ENCODE measurements around the gene ITSN1.
"Not testable (repeated sequence)": the region's sequence is repeated elsewhere in the genome, so short reads cannot be mapped to it uniquely, and the experiment has no call there.

The ITSN1 gene

DNA sequence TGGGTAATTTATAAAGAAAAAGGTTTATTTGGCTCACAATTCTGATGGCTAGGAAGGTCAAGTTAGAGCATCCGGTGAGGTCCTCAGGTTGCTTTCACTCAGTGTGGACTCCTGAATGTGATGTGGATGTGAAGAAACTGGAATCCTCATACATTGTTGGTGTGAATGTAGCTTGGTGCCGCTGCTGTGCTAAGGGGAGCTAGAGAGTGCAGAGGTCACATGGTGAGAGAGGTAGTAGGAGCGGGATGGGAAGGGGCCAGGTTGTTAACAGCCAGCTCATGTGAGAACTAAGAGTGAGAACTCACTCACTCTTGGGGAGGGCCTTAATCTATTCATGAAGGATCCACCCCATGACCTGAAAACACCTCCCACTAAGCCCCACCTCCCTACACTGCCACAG lies 21.8 kb downstream of the ITSN1 start:
- Histone ChIP-seq H3K4me1 (ENCODE audit: control insufficient read depth, insufficient read depth, low read length) (peaks cover 2% of the 10 kb centered on the region), H3K27ac (ENCODE audit: low read length) (no peak overlapping the region), H3K27me3 (ENCODE audit: control insufficient read depth in 1 of 2, insufficient read depth in 2 of 2, low read length in 2 of 2) (no peaks in the 10 kb centered on the region), H3K4me3 (ENCODE audit: low read length in 2 of 2) (no peak overlapping the region), H3K9me3 (ENCODE audit: control insufficient read depth in 2 of 2, low read length in 2 of 2) (no peaks in the 10 kb centered on the region), H3K36me3 (ENCODE audit: control insufficient read depth in 2 of 2, insufficient read depth in 2 of 2, low read length in 2 of 2) (no peaks in the 10 kb centered on the region), H3K9ac (ENCODE audit: low read length in 2 of 2) (no peak overlapping the region)

GRCh38 chr21:33666153-33666552 lies 23.9 kb downstream of the ITSN1 start:
- Histone ChIP-seq H3K4me3 (ENCODE audit: low read length in 2 of 2) (no peak overlapping the region), H3K27me3 (ENCODE audit: control insufficient read depth in 1 of 2, insufficient read depth in 2 of 2, low read length in 2 of 2) (no peaks in the 10 kb centered on the region), H3K4me1 (ENCODE audit: control insufficient read depth, insufficient read depth, low read length) (no peaks in the 10 kb centered on the region), H3K9me3 (ENCODE audit: control insufficient read depth in 2 of 2, low read length in 2 of 2) (no peaks in the 10 kb centered on the region), H3K27ac (ENCODE audit: low read length) (no peak overlapping the region), H3K36me3 (ENCODE audit: control insufficient read depth in 2 of 2, insufficient read depth in 2 of 2, low read length in 2 of 2) (no peaks in the 10 kb centered on the region), H3K9ac (ENCODE audit: low read length in 2 of 2) (no peak overlapping the region)

GRCh38 chr21:33667636-33668035 lies 25.3 kb downstream of the ITSN1 start:
- Histone ChIP-seq H3K9me3 (ENCODE audit: control insufficient read depth in 2 of 2, low read length in 2 of 2) (no peaks in the 10 kb centered on the region), H3K4me3 (ENCODE audit: low read length in 2 of 2) (no peak overlapping the region), H3K27ac (ENCODE audit: low read length) (no peak overlapping the region), H3K27me3 (ENCODE audit: control insufficient read depth in 1 of 2, insufficient read depth in 2 of 2, low read length in 2 of 2) (no peaks in the 10 kb centered on the region), H3K4me1 (ENCODE audit: control insufficient read depth, insufficient read depth, low read length) (no peaks in the 10 kb centered on the region), H3K36me3 (ENCODE audit: control insufficient read depth in 2 of 2, insufficient read depth in 2 of 2, low read length in 2 of 2) (no peaks in the 10 kb centered on the region), H3K9ac (ENCODE audit: low read length in 2 of 2) (no peak overlapping the region)

DNA sequence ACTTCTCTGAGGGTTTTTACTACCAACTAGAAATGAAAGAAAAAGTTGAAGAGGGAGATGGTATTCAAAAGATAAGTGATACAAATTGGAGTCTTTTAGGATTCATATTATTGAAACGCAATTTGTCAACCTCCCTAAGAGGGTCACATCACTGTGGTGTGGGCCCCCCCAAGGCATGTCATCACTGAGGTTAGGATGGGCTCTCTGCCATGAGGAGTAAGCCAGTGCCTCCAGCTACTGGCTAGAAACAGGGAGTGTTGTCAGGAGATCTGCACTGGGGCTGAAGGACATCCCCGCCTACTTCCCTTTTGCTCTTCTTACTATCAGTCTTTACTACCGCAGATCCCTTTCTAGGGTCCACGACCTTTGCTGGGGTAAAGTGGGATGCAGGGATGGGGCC lies 25.9 kb downstream of the ITSN1 start:
- Histone ChIP-seq H3K36me3 (ENCODE audit: control insufficient read depth in 2 of 2, insufficient read depth in 2 of 2, low read length in 2 of 2) (no peaks in the 10 kb centered on the region), H3K4me1 (ENCODE audit: control insufficient read depth, insufficient read depth, low read length) (no peaks in the 10 kb centered on the region), H3K9me3 (ENCODE audit: control insufficient read depth in 2 of 2, low read length in 2 of 2) (no peaks in the 10 kb centered on the region), H3K27me3 (ENCODE audit: control insufficient read depth in 1 of 2, insufficient read depth in 2 of 2, low read length in 2 of 2) (no peaks in the 10 kb centered on the region), H3K4me3 (ENCODE audit: low read length in 2 of 2) (no peak overlapping the region), H3K27ac (ENCODE audit: low read length) (no peak overlapping the region), H3K9ac (ENCODE audit: low read length in 2 of 2) (no peak overlapping the region)

DNA sequence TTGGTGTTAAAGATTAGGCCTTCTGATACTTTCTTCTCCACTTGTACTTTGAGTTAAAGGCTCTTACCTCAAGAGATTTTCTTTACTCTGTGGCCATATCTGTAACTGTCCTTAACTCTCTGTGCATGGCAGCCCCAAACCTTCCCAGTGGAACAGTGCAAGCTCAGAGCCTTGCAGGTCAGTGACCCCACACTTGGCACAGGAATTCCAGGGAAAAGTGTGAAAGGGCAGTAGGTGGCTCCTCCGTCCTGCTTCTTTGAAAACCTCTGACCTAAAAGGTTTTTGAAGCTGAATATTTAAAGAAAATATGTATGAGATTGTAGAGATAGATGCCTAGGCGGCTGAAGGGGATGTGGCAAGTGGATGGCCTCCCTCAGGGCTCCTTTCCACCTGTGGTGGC lies 26.3 kb downstream of the ITSN1 start:
- Histone ChIP-seq H3K4me3 (ENCODE audit: low read length in 2 of 2) (no peak overlapping the region), H3K9me3 (ENCODE audit: control insufficient read depth in 2 of 2, low read length in 2 of 2) (no peaks in the 10 kb centered on the region), H3K27me3 (ENCODE audit: control insufficient read depth in 1 of 2, insufficient read depth in 2 of 2, low read length in 2 of 2) (no peaks in the 10 kb centered on the region), H3K9ac (ENCODE audit: low read length in 2 of 2) (no peak overlapping the region), H3K27ac (ENCODE audit: low read length) (no peak overlapping the region), H3K4me1 (ENCODE audit: control insufficient read depth, insufficient read depth, low read length) (no peaks in the 10 kb centered on the region), H3K36me3 (ENCODE audit: control insufficient read depth in 2 of 2, insufficient read depth in 2 of 2, low read length in 2 of 2) (no peaks in the 10 kb centered on the region)

- no peak overlapping the region for H3K27ac ChIP-seq (ENCODE audit: low read length)
- H3K9me3 ChIP-seq (ENCODE audit: control insufficient read depth in 2 of 2, low read length in 2 of 2), result no peaks in the 10 kb centered on the region
- no peak overlapping the region for H3K4me3 ChIP-seq (ENCODE audit: low read length in 2 of 2)
- H3K4me1 ChIP-seq (ENCODE audit: control insufficient read depth, insufficient read depth, low read length), result no peaks in the 10 kb centered on the region
- H3K27me3 ChIP-seq (ENCODE audit: control insufficient read depth in 1 of 2, insufficient read depth in 2 of 2, low read length in 2 of 2), result no peaks in the 10 kb centered on the region
- H3K36me3 ChIP-seq (ENCODE audit: control insufficient read depth in 2 of 2, insufficient read depth in 2 of 2, low read length in 2 of 2), result no peaks in the 10 kb centered on the region
- H3K9ac ChIP-seq (ENCODE audit: low read length in 2 of 2), result no peak overlapping the region
Measured at GRCh38 chr21:33670076-33670978, 28.0 kb downstream of the ITSN1 start.

DNA sequence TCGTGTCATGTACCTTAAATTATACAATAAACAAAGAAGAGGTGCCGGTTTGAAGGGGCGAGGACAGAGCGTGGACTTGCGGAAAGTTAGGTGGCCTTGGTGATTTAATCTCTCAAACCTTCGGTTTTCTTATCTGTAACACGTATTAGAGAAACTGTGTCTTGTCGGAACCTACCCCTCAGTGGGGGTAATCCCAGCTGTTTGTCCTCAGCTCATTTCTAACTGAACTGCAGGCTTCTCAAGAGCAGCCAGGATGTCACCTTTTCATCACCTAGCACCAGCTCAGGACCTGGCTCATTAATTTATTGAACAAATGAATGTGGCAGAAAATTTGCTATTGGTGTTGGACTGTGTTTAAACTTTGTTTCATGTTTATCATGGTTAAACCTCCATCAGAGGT lies 31.2 kb downstream of the ITSN1 start:
- Histone ChIP-seq H3K9ac (ENCODE audit: low read length in 2 of 2) (no peak overlapping the region), H3K4me1 (ENCODE audit: control insufficient read depth, insufficient read depth, low read length) (no peaks in the 10 kb centered on the region), H3K27me3 (ENCODE audit: control insufficient read depth in 1 of 2, insufficient read depth in 2 of 2, low read length in 2 of 2) (no peaks in the 10 kb centered on the region), H3K36me3 (ENCODE audit: control insufficient read depth in 2 of 2, insufficient read depth in 2 of 2, low read length in 2 of 2) (no peaks in the 10 kb centered on the region), H3K9me3 (ENCODE audit: control insufficient read depth in 2 of 2, low read length in 2 of 2) (no peaks in the 10 kb centered on the region), H3K4me3 (ENCODE audit: low read length in 2 of 2) (no peak overlapping the region), H3K27ac (ENCODE audit: low read length) (no peak overlapping the region)

DNA sequence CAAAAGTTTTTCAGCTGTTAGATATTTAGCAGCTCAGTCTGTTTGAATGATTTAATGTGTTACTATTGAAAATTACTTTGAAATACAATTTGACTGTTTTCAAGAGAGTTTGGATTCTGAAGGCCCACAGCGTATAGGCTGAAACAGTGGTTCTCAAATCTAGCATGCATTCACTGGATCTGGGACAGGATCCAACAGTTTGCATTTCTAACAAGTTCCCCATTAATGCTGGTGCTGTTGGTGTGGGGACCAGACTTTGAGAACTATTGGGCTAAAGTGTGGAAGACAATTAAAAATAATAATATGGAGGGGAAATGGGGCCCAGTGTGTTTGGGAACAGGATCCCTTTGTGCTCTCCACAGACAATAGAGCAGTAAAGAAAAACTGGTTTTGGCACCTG lies 31.9 kb downstream of the ITSN1 start:
- no peaks in the 10 kb centered on the region for H3K36me3 ChIP-seq (ENCODE audit: control insufficient read depth in 2 of 2, insufficient read depth in 2 of 2, low read length in 2 of 2)
- no peak overlapping the region for H3K4me3 ChIP-seq (ENCODE audit: low read length in 2 of 2)
- H3K9me3 ChIP-seq (ENCODE audit: control insufficient read depth in 2 of 2, low read length in 2 of 2), result no peaks in the 10 kb centered on the region
- no peak overlapping the region for H3K27ac ChIP-seq (ENCODE audit: low read length)
- H3K9ac ChIP-seq (ENCODE audit: low read length in 2 of 2), result no peak overlapping the region
- no peaks in the 10 kb centered on the region for H3K27me3 ChIP-seq (ENCODE audit: control insufficient read depth in 1 of 2, insufficient read depth in 2 of 2, low read length in 2 of 2)
- H3K4me1 ChIP-seq (ENCODE audit: control insufficient read depth, insufficient read depth, low read length), result no peaks in the 10 kb centered on the region

DNA sequence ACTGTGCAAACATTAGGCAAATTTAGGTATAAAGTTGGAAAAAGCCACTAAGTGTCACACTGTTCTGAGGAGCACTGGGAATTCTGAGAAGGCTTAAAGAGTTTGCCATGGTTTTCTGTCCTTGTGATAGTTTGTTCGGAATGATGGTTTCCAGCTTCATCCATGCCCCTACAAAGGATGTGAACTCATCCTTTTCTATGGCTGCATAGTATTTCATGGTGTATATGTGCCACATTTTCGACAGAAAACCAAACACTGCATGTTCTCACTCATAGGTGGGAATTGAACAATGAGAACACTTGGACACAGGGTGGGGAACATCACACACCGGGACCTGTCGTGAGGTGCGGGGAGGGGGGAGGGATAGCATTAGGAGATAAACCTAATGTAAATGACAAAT lies 34.4 kb downstream of the ITSN1 start:
- not testable (repeated sequence) for H3K4me3 ChIP-seq (ENCODE audit: low read length in 2 of 2); H3K9ac ChIP-seq (ENCODE audit: low read length in 2 of 2); H3K9me3 ChIP-seq (ENCODE audit: control insufficient read depth in 2 of 2, low read length in 2 of 2); H3K27me3 ChIP-seq (ENCODE audit: control insufficient read depth in 1 of 2, insufficient read depth in 2 of 2, low read length in 2 of 2); H3K27ac ChIP-seq (ENCODE audit: low read length); H3K36me3 ChIP-seq (ENCODE audit: control insufficient read depth in 2 of 2, insufficient read depth in 2 of 2, low read length in 2 of 2); H3K4me1 ChIP-seq (ENCODE audit: control insufficient read depth, insufficient read depth, low read length)

DNA sequence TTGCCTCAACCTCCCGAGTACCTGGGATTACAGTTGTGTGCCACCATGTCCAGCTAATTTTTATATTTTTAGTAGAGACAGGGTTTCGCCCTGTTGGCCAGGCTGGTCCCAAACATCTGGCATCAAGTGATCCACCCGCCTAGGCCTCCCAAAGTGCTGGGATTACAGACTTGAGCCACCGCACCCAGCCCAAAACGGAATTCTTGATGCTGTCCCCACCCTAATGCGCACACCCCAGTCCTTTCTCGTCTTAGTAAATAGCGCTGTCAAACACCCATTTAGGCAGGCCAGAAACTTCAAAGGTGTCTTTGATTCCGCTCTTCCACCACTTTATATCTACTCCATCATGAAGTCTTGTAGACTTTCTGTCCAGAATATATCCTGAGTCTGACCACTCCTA lies 35.1 kb downstream of the ITSN1 start:
- Histone ChIP-seq H3K4me3 (ENCODE audit: low read length in 2 of 2) (no peak overlapping the region), H3K27me3 (ENCODE audit: control insufficient read depth in 1 of 2, insufficient read depth in 2 of 2, low read length in 2 of 2) (no peaks in the 10 kb centered on the region), H3K9ac (ENCODE audit: low read length in 2 of 2) (no peak overlapping the region), H3K36me3 (ENCODE audit: control insufficient read depth in 2 of 2, insufficient read depth in 2 of 2, low read length in 2 of 2) (no peaks in the 10 kb centered on the region), H3K27ac (ENCODE audit: low read length) (no peak overlapping the region), H3K9me3 (ENCODE audit: control insufficient read depth in 2 of 2, low read length in 2 of 2) (no peaks in the 10 kb centered on the region), H3K4me1 (ENCODE audit: control insufficient read depth, insufficient read depth, low read length) (no peaks in the 10 kb centered on the region)

DNA sequence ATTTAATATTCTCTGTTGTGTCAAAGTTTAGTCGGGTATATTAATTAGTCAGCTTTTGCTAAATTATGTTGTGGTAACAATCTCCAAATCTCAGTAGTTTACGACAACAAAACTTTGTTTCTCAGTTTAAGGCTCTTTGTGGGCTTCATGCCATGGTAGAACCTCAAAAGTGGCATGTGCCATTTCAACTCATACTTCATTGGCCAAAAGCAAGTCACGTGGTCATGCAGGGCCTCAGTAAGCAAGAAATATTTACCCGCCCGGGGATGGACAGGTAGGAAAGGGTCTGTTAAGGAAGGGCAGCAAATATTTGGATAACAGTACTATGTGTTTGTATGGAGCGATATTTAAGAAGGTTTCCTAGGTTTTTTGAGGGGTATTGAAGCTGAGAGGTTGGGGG lies 38.6 kb downstream of the ITSN1 start:
- peaks cover 4% of the 10 kb centered on the region for H3K4me1 ChIP-seq (ENCODE audit: control insufficient read depth, insufficient read depth, low read length)
- no peak overlapping the region for H3K4me3 ChIP-seq (ENCODE audit: low read length in 2 of 2)
- no peaks in the 10 kb centered on the region for H3K27me3 ChIP-seq (ENCODE audit: control insufficient read depth in 1 of 2, insufficient read depth in 2 of 2, low read length in 2 of 2)
- H3K27ac ChIP-seq (ENCODE audit: low read length), result no peak overlapping the region
- H3K9me3 ChIP-seq (ENCODE audit: control insufficient read depth in 2 of 2, low read length in 2 of 2), result no peaks in the 10 kb centered on the region
- no peak overlapping the region for H3K9ac ChIP-seq (ENCODE audit: low read length in 2 of 2)
- no peaks in the 10 kb centered on the region for H3K36me3 ChIP-seq (ENCODE audit: control insufficient read depth in 2 of 2, insufficient read depth in 2 of 2, low read length in 2 of 2)
